Kidney tubule cell (primary cell): ENCODE data around the gene ADAMTS3.

ENCODE experiments used
- DNase-seq: peaks from one replicate; pipeline ENCODE4 v3.0.0-alpha.2; 2018; ENCODE audit warnings: low spot score

Gene ADAMTS3

DNA sequence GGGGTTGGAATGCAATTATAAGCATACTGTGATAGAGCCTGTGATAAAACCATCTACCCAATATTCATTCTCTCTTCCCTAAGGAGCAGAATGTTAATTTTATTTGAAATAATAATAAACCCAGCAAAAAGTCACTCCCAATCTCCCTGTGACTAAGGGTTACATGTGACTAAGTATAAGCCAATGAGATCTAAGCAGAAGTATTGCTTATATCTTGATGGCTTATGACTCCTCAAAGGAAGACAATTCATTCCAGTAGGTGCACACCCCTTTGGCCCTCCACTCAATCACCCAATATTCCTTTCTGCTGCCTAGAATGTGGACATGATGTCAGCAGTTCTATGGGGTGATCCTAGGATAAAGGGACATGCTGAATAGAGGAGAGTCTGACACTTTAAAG is 224.6 kb downstream of the ADAMTS3 start:
- DNase-seq = no peak

DNA sequence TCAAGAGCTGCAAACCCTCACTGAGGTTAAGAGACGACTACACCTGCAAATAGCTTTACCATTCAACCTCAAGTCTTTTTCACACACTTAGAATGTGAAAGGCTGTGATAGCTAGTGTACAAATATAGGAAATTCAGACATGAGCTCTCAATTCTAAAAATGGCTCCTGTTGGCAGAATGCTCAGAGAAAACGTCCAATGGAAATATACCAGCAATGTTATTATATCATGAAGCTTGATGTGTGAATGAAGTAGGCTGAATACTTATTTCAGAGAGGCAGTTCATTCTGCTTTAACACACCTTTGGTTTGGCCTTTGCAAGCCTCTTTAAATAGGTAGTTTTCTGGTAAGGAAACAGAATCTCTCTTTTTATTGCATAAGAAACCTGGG is 227.6 kb downstream of the ADAMTS3 start:
- no peak for DNase-seq

DNA sequence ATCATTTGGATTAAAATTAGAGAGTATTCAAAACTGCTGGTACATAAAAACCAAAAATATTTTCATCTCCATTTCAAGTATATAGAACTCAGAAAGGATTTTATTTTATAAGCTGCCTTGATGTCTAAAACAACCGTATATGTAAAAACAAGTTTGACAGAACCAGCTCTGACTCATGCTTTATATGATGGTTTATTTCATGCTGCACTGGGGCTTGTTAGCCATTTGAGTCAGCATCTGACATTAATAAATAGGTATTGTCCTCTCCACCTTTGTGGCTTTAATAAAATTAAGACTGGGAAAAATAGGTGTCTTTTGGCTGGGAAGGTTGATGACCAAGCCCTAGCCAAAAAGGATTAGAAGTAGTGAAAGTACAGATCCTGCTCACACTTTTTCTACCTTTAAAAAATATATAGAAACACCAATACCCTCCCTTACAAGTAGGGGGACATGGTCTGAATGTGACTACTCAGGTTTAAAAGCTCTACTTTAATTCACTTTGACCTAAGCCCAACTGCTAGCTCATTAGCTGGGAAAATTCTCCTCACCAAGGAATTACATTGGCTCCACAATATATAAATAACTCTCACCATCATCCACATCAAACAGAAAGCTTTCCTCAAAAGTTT is 228.1 kb downstream of the ADAMTS3 start:
- DNase-seq = peak; percentile 25

DNA sequence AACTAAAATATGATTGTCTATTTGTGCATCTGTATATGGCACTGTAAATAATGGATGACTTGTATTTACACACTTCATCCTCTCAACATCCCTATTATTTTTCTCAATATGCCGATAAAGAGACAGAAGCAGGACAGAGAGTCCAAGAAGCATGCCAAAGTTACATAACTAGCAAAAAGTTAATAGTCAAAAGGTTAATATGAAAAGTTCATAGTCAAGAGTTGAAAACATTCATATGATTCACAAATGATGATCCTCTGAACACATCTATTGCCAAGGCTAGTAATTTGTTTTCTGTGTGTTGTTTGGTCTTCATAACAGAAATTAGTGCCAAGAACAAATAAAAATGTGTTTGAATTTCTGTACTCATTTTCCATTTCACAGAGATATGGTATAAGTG is 231.0 kb downstream of the ADAMTS3 start:
- DNase-seq = no peak

DNA sequence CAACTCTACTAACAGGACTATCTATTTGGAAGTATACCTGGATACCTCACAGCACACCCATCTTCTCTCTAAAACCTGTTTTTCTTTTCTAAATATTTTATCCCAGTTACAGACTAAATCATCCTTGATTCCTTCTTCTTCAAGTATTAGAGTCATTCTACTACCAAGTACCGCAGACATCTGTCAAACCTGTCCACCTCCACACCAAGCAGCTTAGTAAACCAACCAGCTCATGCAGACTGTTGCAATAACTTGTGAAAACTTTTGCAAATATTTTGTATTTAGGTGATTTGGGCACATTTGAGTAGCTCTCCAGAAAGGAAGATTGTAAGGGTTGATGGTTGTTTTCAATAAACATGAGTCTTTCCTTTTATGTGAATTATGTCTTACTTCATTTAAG is 238.6 kb downstream of the ADAMTS3 start:
- DNase-seq = no peak

DNA sequence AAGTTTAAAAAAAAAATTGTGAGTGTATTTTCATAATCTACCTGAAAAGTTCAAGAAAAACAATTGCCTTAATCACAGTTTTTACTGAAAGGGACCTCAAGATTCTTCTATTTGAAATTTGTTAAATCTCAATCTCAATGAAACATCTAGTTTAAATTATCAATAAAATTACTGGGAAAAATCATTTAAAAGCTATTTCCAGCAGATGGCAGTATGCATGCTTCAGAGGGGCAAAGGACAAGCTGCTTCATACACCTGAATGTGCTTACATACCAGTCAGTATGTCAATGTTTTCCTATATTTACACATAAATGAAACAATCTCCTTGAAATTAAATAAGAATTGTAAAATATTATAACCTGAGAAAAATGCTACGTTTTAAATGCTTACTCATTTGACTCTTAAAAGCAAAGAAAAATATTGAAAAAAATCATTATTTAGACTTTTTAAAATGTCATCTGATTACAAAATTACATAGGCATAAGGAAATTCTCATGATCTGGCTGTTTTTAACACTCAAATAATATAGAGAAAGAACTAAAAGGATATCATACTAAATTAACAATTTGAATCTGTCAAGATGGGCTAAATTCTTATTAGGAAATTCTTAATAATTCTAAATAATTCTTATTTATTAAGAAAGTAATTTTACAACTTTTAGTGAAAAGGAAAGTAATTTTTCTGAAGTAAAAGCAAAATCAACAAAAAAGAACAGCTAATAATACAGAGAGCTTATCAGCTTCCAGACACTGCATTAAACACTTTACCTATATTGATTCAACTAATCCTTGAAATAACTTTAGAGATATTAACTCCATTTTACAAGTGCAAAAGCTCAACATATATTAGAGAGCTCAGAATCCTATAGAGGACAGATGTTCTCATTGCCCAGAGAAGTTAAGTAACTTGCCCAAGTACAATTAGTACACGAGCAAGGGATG is 242.1 kb downstream of the ADAMTS3 start:
- peak; percentile 61 for DNase-seq

DNA sequence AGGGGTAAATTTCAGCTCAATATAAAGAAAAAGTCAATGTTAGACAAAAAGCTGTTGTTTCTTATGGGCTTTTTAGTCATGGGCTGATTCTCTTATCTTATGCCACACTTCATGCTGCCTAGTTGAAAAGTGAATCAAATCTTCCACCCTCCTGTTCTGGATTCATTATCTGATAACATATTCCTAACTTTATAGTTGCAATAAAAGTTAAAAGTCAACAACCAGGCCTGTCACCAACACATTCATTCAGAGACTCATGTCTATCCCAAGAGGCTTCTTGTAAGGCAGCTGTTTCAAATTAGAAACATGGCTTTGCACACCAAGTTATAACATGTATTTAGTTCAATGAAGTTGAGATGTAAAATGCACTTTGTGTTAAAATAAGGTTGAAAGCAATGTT is 243.8 kb downstream of the ADAMTS3 start:
- DNase-seq = no peak

DNA sequence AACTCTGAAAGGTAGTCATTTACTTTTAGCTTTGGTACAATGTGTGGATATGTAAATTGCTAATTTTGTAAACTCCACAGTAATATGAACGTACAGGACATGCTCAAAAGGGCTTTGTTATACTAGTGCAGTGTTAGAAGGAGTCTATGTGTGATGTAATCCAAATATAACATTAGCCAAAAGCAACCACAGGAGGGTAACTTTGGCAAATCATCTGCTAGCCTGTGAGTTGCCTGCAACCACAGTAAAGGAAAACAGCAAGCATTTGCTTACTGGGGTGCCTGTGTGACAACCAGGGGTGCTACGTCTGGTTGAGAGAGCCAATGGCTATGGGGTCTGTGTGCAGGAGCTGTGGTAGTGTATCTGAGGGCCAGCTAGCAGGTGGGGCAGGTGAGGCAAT is 245.8 kb downstream of the ADAMTS3 start:
- DNase-seq = peak; percentile 64

DNA sequence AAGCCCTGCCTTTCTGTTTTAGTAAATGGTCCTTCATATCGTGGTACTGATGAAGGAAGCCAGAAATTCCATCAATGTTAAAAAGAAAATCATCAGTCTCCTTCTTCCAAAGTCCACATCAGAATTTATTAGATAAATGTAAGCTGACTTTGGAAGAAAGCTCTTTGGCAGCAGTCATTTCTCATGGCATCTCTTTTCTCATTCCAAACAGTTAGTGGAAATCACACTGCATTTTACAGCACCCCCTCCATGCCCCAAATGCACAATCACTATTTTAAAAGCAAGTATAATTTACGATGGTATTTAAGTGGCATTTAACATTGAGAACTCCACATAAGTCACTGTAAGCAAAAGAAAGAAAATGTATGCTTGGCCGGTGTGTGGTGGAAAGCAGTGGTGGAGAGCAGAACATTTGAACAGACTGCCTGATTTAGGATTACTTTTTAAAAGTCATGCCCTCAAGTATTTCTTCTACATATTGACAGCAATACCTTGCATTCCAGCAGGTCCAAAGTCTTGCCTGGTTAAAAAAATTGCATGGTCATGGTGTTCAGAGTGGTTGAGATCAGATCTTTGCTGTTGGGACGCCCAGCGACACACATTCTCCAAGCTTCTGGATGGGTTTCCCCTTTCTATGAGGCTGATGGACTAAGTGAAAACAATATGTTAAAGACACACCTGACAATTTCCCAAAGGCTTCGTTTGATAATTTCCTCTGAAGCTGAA is 248.6 kb downstream of the ADAMTS3 start:
- peak; percentile 44 for DNase-seq

DNA sequence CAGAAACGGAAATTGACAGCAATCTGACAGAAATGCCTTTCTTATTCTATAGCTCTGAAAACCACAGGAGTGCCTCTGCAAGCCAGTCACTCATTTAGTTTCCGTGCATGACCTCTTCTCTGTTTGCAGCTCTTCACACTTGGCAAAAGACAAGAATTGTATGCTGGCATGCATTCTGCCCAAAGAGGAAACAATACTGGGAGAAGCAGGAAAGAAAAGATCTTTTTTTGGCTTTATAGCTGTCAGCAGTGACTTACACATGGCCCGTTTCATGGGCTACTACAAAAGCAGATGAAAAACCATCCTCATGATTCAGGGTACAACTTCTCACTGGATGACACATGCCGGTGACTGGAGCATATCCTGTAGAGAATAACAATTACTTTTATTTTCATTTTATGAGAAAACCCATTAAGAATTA is 249.4 kb downstream of the ADAMTS3 start:
- peak; percentile 96 for DNase-seq

DNA sequence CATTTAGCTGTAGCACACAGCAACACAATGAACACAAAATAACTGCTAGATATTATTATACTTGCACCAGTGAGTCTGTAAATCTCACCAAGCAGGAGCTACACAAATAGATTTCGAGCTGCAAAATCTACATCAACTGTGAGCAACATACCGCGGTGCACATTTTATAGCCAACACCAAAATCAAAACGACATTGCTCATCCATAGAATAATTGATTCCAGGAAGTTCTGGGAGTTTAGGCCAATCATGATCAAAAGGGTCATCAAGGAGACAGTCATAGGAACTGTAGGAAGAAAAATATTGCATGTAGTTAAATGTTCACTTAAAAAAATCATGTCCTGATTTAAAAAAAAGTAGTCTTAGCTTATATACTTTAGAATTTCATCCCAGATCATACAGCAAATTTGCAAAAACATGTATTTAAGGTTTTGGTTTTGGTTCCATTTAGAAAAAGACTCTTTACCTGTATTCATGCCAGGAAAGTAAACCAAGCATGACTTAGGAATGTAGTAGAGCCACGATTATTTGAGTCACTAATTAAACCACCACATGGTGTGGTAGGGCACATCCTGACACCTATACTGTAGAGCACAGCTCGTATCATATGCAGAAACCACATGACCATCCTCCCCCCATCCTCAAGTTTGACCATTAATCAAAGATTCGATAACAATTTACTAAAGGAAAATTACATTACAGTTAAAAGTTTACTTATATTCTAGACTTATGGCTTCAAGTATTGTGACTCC is 250.4 kb downstream of the ADAMTS3 start:
- DNase-seq = peak; percentile 87

DNA sequence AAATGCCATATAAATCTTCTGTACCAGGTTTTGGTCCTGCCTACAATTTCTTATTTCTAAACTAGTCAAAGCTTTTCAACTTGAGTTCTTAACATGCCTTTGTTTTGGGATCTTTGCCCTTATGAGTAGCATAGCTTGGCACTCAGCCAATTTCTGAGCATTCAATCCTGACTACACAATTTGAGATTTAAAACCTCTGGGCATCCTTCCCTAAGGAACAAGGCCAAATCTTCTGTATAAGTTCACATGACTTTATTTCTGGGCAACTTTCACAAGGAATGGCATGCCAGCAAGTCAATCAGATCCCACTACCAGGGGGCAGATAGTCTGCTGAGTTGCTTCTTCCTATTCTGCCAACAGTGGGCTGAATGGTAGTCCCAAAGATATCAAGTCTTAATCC is 254.2 kb downstream of the ADAMTS3 start:
- DNase-seq = peak; percentile 64

DNA sequence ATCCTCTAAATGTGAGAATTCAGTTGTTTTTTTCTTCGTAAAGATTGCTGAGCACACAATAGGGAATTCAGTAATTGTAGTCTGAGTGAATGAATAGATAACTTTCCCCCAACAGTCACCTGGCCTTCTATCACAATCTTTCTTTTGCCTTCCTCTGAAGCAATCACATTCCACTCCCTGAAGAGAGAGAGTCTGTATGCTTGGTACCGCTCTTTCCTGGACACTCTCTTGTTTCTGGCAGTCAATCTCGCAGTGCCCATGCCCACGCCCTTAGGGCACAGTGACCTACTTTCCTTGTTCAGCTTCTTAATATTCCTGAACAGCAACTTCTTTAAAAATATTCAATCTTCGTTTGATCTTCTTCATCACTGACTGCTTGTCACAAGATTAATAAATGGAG is 255.9 kb downstream of the ADAMTS3 start:
- DNase-seq = peak; percentile 37

DNA sequence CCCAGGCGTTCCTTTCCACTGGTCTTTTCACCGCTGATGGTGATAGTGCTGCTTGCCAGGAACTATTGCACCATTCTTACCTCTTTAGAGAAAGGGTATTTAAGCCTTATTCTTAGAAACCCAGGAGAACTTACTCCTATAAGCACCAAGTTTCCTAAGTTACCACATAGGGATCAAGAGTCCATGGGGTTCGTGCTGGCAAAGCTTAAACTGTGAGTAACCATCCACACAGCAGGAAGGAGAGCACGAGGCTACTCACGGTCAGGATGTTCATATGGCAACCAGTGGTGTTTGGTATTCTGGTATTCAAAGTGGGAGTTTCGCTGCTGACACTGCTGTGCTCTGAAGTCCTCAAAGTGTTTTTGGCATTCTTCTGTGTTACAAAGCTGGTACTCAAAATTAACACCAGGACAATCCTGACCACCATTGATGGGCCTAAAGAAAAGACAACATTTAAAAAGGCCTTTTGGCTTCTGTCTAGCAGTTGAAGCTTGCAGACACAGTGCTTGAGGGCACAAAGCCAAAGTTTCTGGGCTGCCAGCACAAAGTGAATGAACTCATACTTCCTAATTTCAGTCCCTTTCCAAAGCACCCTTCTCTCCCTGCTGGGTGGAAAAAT is 256.9 kb downstream of the ADAMTS3 start:
- DNase-seq = peak; percentile 93

DNA sequence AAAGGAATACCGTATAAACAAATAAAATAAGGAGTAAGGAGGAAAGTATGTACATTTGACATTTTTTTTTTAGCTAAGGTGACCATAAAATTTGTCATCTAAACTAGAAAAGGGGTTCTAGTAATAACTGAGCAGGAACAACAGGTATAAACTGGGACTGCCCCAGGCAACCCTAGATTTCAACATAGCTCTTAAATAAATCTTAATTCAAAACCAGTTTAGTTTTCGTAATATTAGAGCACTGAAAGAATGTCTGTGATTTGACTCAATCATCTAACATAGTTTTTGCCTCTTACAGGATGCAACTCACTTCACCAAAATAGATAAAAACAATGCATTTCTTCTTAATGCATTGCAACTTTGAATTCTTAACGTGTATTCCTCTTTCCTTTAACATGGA is 257.7 kb downstream of the ADAMTS3 start:
- DNase-seq = no peak

DNA sequence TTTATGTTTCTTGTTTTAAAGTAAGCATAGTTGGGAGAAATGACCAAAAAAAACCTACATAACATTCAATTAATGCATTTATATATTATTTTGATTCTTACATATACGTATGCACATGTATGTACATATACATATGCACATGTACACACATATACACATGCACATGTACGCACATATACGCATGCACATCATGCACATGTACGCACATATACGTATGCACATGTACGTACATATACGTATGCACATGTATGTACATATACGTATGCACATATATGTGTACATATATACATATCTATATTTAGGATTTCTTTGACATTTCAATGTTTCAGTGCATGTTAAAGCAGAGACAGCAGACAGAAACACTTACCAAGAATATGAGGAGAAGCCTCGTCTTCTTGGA is 263.4 kb downstream of the ADAMTS3 start:
- DNase-seq = no peak

DNA sequence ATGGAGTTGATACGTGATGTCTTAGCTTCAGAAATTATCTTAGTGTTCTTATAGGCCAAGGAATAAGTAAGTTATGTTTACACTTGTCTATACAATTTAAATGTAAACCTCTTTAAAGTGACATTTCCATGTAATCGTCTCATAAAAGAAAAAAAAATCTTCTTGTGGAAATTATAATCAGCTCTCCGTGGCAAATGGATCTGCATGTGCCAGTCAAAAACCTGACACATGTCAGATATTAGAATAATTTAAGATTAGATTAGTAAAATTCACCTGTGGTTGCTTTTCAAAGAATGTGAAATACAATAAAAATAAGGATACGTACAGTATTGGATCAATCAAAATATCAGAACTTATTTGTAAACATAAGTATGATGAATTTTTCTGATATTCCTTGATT is 263.9 kb downstream of the ADAMTS3 start:
- no peak for DNase-seq

DNA sequence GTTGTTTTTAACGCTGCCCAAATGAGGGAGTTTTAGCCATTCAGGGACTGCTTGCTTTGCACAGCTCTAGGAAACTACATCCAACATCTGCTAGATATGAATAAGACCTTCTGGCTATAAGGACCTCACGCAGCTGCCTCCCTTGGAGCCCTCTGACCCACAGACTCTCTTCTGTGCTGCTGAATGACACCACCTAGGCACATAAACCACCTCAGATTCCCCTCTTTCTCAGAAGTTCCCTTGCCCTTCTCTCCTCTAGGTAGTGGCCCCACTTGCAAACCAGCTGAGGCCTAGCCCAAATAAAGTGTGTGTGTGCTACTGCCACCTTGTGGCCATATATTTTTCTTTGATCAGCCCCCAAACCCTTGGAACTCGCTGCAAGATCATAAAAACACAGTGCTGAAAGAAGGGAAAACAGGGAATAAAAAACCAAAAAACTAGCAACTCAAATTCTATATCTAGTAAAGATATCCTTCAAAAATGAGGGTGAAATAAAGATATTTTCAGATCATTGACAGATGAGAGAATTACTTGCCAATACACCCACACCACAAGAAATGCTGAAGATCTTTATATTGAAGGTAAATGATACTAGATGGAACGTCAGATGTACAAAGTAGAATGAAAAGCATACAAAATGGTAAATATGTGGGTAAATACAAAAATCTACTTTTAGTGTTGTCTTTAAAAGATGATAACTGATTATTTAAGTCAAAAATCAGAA is 265.9 kb downstream of the ADAMTS3 start:
- DNase-seq = peak; percentile 56

DNA sequence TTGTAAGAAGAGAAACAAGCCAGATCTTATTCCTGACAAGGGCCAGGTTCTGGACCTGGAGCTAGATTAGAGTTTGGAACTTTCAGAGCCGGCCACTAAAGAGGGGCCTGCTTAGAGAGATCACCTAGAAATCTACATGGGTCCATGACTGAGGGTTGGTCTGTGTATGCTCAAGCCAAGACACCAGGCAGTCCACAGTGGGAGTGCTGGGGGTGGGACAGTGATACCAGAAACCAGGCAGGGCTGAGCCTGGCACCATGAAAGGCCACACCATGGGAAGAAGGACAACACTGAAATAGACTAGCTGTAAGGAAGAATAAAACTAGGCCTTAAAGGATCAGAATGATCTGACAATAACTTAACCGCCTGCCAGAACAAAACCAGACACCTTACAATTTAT is 267.3 kb downstream of the ADAMTS3 start:
- no peak for DNase-seq

DNA sequence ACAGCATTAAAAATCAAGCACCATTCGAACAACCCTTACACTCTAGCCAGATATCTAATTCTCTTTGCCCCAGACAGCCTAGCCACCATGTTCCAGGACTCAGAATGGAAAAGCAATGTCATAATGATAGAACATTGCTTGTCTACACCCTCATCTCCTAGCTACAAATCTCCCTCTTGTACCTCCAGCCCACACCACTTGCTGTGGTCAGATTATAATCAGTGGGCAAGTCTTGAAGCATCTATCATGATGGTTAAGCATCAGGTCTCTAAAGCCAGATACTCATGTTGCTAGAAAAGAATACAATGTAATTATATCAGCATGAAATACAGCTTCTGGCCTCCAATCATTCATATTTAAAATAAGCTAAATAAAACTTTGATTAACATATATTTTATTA is 268.9 kb downstream of the ADAMTS3 start:
- DNase-seq = no peak

DNA sequence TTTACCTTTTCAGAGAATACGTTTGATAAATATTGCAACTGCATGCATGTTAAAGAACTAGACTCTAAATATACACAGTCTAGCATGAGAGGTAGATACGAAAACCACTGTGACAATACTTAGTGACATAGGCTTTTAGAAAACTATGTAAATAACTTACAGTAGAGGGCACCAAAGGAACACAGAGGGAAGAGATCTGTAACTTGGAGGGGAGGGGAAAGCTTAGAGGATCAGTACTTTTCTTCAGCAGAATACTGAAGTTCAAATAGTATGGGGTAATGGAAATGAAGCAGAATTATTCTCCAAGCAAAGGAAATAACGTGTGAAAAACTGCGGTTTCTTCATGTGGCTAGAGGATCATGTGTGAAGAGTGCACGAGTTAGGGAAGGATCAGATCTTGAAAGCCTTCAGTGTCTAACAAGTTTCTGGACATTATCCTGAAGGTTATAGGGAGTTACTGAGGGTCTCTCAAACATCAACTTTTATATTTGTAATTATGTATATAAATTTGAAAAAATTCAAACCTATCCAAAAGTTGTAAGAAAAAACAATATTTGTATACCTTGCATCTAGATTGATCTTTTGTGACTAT is 273.0 kb downstream of the ADAMTS3 start:
- DNase-seq = peak; percentile 63
